Thymus (tissue), 11 donors: Measurements from ENCODE around the gene NOS1AP. TPM values are rescaled to one million over a fixed set of nuclear protein-coding genes. Genes with fewer than 3 reads are reported as not detected.
A peak's percentile ranks its signal among the peaks of the same experiment; 100 is the strongest.
"Not testable (repeated sequence)": the region's sequence is repeated elsewhere in the genome, so short reads cannot be mapped to it uniquely, and the experiment has no call there.

Source experiments
- DNase-seq, 9 donors: peaks; one replicate each; pipeline ENCODE4 v3.0.0-alpha.2; 2013; ENCODE audit warnings: low spot score in 9 of 9, low read depth in 6 of 9, missing footprints in 1 of 9
- H3K27ac ChIP-seq, 2 donors: one replicate each; pipeline ENCODE4 v1.5.1; 2013; ENCODE audit warnings: control low read depth in 1 of 2, low read depth in 1 of 2, low read length in 1 of 2, mild to moderate bottlenecking in 1 of 2, moderate library complexity in 1 of 2
- H3K27me3 ChIP-seq, 2 donors: one replicate each; pipeline ENCODE4 v1.5.1; 2013; ENCODE audit warnings: low read length in 1 of 2; ENCODE audit not compliant: control insufficient read depth in 2 of 2, insufficient read depth in 1 of 2
- H3K36me3 ChIP-seq, 2 donors: one replicate each; pipeline ENCODE4 v1.5.1; 2013; ENCODE audit warnings: low read length in 1 of 2, mild to moderate bottlenecking in 1 of 2, moderate library complexity in 1 of 2; ENCODE audit not compliant: control insufficient read depth in 2 of 2, insufficient read depth in 2 of 2
- H3K4me1 ChIP-seq, 2 donors: one replicate each; pipeline ENCODE4 v1.5.1; 2013; ENCODE audit warnings: low read length in 2 of 2; ENCODE audit not compliant: control insufficient read depth in 2 of 2, insufficient read depth in 2 of 2
- H3K4me3 ChIP-seq, 2 donors: one replicate each; pipeline ENCODE4 v1.5.1; 2013; ENCODE audit warnings: low read length in 2 of 2, control low read depth in 1 of 2, mild to moderate bottlenecking in 1 of 2
- H3K9me3 ChIP-seq, 2 donors: one replicate each; pipeline ENCODE4 v1.5.1; 2013; ENCODE audit warnings: low read length in 1 of 2, mild to moderate bottlenecking in 1 of 2; ENCODE audit not compliant: control insufficient read depth in 2 of 2, insufficient read depth in 1 of 2
- WGBS: extraction: QIAGEN DNeasy Blood & Tissue Kit; methylation state at CpG from one replicate; pipeline ENCODE4 v1.1.7; 2013; 5-methylcytosine and 5-hydroxymethylcytosine counted together
- polyA plus RNA-seq: library from polyadenylated mRNA; stranded (reverse); fragments of 200-250 nt; gene quantifications from one replicate; pipeline ENCODE4 v1.2.3, GENCODE V29; 2013
- total RNA-seq: library from RNA; stranded (reverse); fragments of 120-200 nt; gene quantifications from one replicate; pipeline ENCODE4 v1.2.4, GENCODE V29; 2013
- donor health status: healthy.

The NOS1AP gene
- total and polyA plus RNA-seq, 2 donors: 0.05 to 0.30 TPM

DNA sequence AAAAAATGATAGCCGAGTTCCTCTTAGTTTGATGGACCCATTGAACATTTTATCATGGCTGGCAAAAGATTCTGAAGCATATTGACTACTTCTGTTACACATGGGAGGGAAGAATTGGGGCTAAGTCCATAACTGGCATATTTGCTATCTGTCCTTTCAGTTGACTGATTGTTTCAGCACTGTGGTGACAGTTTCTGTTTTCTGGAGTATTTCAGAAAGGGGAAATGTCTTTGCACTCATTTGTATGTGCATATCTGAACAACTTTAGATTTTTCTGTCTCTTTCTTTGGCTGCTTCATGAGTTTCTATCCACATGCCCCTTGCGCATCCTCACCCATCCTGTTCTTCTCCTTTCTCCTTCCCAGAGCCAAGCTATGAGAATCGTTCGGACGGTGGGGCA lies 274.0 kb downstream of the NOS1AP start:
- Histone ChIP-seq H3K27ac (no peak overlapping the region), H3K4me1 (no peaks in the 10 kb centered on the region), H3K36me3 (no peaks in the 10 kb centered on the region), H3K4me3 (no peak overlapping the region), H3K27me3 (no peaks in the 10 kb centered on the region), H3K9me3 (no peaks in the 10 kb centered on the region)
- no peak for DNase-seq
- WGBS: 81% methylated on average over 5 of the region's 5 CpGs

DNA sequence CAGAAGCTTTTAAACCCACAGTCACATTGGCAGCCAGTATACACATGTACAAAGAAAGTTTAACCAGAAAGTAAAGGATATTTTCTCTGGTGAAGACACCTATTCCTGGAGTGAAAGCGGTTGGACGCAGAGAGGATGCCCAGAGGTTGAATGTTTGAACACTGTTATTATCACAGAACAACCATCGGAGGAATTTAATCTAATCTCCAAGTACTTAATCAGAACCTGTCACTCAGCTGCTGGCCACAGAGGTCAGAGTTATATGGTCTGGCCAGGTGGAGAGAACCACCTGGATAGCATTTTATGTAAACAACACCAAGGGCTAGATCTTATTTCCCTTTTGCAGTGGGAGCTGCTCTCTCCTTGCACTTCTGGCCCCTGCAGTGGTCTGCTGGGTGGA lies 277.8 kb downstream of the NOS1AP start:
- Histone ChIP-seq H3K4me1 (no peaks in the 10 kb centered on the region), H3K36me3 (no peaks in the 10 kb centered on the region), H3K27ac (no peak overlapping the region), H3K27me3 (no peaks in the 10 kb centered on the region), H3K9me3 (no peaks in the 10 kb centered on the region), H3K4me3 (no peak overlapping the region)
- no peak for DNase-seq
- 67% methylated on average over 3 of the region's 3 CpGs for WGBS

DNA sequence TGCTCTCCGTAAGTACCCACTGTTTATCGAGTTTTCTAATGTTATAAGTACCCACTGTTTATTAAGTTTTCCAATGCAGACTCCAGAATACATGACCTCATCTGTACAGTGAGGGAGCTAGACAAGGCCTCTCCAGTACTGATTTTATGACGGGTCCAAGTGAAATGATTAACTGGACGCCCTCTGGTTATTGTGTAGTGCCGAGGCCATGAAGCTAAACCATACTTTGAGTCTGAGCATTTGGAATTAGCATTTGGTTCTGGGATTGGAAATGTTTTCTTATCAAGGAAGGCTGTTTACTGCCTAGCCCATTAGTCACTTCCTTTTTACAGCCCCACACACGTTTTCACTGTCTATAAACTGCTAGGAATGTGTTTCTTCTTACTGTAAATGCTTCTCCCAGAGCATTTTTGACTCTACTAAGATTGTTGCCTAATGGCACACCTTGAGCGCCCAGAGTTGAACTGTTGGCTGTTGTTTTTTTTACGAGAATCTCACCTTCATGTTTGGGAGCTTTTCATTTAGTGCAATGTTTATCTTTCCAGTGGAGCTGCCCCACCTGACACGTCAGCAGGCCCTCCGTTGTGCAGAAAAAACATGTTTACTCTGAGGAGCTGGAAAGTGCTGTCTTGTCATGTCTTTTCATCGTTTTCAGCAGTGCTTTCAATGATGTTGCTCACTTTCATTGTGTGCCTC lies 280.3 kb downstream of the NOS1AP start:
- Histone ChIP-seq H3K9me3 (no peaks in the 10 kb centered on the region), H3K4me1 (no peaks in the 10 kb centered on the region), H3K27ac (no peak overlapping the region), H3K27me3 (no peaks in the 10 kb centered on the region), H3K36me3 (no peaks in the 10 kb centered on the region), H3K4me3 (no peak overlapping the region)
- DNase-seq: no peak
- WGBS: 76% methylated on average over 11 of the region's 11 CpGs

DNA sequence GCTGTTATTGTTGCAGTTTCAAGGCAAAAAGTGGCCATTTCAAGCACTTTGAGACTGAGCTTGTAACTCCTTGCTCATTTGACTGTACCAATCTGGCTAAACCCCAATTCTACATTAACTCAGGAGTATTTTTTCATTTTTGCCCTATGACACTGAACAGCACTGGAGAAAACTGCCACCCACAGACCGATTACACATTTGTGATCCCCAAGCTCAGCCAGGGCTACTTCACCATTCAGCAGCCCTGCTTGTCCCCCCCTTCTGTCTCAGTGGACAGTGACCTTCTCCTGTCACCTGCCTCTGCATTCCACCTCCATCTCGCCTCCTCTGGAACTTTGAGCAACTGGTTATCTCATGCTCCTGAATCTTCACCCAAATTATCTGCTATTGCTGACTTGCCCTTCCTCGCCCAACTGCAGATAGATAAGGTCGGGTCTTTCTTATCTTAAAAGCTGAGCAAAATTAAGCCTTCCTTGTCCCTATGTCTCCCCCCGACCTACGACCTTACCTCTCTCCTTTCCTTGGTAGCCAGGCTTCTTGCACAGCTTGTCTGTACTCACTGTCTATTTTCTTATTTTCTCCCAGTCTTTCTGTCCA lies 281.9 kb downstream of the NOS1AP start:
- Histone ChIP-seq H3K27me3 (no peaks in the 10 kb centered on the region), H3K27ac (no peak overlapping the region), H3K9me3 (no peaks in the 10 kb centered on the region), H3K4me3 (no peak overlapping the region), H3K36me3 (no peaks in the 10 kb centered on the region), H3K4me1 (no peaks in the 10 kb centered on the region)
- no peak for DNase-seq
- 91% methylated on average over 6 of the region's 6 CpGs for WGBS

DNA sequence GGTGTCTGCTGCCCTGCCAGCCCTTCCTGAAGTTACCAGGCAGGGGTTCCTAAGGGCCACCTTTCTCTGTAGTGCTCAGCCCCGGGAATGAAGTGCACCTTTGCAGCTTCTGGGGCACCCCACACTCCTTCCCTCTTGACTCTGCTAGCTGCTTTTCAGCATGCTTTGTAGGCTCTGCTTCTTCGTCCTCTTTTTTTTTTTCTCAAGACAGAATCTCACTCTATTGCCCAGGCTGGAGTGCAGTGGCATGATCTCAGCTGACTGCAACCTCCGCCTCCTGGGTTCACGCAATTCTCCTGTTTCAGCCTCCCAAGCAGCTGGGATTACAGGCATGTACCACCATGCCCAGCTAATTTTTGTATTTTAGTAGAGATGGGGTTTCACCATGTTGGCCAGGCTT lies 282.4 kb downstream of the NOS1AP start:
- not testable (repeated sequence) for H3K36me3 ChIP-seq, H3K4me1 ChIP-seq, H3K4me3 ChIP-seq, DNase-seq, H3K27me3 ChIP-seq, H3K9me3 ChIP-seq, H3K27ac ChIP-seq
- 79% methylated on average over 3 of the region's 4 CpGs for WGBS

DNA sequence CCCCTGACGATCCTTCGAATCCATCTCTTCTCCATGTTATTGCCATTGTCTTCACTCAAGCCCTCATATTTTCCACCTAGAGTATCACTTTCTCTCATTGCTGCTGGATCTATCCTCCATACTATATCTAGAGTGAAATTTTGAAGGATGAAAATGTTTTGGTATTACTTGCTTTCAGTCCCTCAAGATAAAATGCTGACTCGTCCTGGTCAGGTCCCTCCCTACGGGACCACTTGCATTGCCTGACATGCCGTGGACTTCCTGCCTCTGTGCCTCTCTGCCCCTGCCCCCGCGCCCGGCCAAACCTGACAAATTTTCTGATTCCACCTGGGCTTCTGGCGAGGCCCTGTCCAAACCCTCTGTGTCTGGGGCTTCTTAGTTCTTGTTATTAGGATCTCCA lies 283.6 kb downstream of the NOS1AP start:
- no peak overlapping the region for H3K4me3 ChIP-seq
- WGBS: 79% methylated on average over 9 of the region's 9 CpGs
- no peaks in the 10 kb centered on the region for H3K27me3 ChIP-seq
- H3K4me1 ChIP-seq: no peaks in the 10 kb centered on the region
- no peaks in the 10 kb centered on the region for H3K36me3 ChIP-seq
- no peak for DNase-seq
- H3K9me3 ChIP-seq: no peaks in the 10 kb centered on the region
- H3K27ac ChIP-seq: no peak overlapping the region

DNA sequence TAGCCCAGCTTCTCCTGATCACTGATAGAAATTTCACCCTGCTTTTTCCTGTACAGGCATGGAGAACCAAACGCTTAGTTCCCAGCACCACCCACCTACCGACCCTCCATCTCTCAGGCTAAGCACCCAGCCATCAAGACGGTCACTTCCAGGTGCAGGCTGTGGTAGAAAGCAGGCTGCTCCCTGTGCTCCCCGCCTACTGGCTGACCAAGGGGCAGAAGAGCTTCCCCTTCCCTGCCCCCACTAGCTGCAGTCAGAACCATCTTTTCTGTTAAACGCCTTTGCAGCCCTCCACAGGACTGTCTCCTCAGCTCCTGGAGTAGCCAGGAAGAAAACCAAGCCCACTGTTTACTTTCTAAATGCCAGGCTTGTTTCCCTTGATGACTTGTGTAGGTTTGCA lies 284.2 kb downstream of the NOS1AP start:
- H3K4me3 ChIP-seq: no peak overlapping the region
- no peaks in the 10 kb centered on the region for H3K9me3 ChIP-seq
- 79% methylated on average over 5 of the region's 5 CpGs for WGBS
- no peak for DNase-seq
- H3K36me3 ChIP-seq: no peaks in the 10 kb centered on the region
- no peak overlapping the region for H3K27ac ChIP-seq
- H3K4me1 ChIP-seq: no peaks in the 10 kb centered on the region
- H3K27me3 ChIP-seq: no peaks in the 10 kb centered on the region

DNA sequence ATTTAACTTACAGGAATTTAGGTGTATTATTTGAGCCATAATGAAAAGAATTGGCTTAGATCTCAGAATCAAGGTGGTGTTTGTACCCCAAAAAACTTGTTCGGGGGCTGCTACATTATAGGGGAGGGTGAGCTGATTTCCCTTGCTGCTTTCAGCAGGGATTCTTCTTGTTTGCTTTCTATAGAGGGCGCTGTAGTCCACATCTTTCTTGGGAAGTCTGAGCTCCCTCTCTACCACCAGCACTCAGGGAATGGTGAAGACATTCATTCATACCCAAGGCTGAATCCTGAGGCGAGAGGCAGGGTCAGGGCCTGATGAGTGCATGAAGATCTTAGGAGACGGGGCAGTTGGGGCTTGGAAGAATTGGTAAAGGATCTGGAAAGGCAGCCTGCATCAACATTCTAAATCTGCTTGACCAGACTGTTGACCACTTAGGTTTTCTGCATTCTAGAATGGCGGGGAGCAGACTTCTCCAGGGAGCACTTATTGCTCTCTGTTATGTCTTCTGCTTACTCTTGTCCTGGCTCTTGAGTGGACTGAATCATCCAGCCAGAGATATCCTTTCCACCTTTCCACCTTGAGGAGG lies 288.3 kb downstream of the NOS1AP start:
- H3K27ac ChIP-seq: no peak overlapping the region
- H3K9me3 ChIP-seq: no peaks in the 10 kb centered on the region
- H3K4me1 ChIP-seq: no peaks in the 10 kb centered on the region
- 43% methylated on average over 5 of the region's 5 CpGs for WGBS
- peak in 2 of 9 donors; percentile 8 to 35 for DNase-seq
- H3K4me3 ChIP-seq: no peak overlapping the region
- H3K27me3 ChIP-seq: no peaks in the 10 kb centered on the region
- H3K36me3 ChIP-seq: no peaks in the 10 kb centered on the region

DNA sequence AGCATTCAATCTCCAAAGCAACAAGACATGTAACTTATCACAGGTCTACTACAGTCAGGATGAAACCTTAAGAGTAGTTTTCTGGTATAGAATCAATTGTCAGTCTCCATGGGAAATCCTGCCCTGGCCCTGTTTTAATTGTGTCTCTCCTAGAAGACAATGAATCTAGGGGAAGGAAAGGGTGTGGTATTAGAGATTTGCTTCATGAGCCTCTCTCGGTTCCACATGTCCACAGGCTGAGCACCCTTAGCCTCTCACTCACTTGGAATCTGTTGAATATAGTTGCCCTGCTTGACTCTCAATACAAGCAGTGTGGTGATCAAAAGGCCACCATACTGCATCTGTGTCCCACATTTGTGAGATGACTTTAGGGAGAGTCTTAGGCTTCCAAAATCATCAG lies 289.4 kb downstream of the NOS1AP start:
- Histone ChIP-seq H3K27me3 (no peaks in the 10 kb centered on the region), H3K4me3 (no peak overlapping the region), H3K36me3 (no peaks in the 10 kb centered on the region), H3K4me1 (no peaks in the 10 kb centered on the region), H3K9me3 (no peaks in the 10 kb centered on the region), H3K27ac (no peak overlapping the region)
- 90% methylated on average over 1 of the region's 1 CpG for WGBS
- no peak for DNase-seq
